NCI-H748 (cell line): ENCODE measurements around the gene ZNF236.
A peak's percentile ranks its signal among the peaks of the same experiment; 100 is the strongest.
"Not testable (repeated sequence)": the region's sequence is repeated elsewhere in the genome, so short reads cannot be mapped to it uniquely, and the experiment has no call there.

Experiments used
- DNase-seq: peaks from one replicate; lab custom pipeline; 2025; ENCODE audit not compliant: unreplicated experiment; lab: John Stamatoyannopoulos, UW

The ZNF236 gene

GRCh38 chr18:76822506-76823160 lies at the start of gene ZNF236:
Gene ZNF236, plus strand, starts transcription at chr18:76822557. Its CDS starts 51 bp downstream, at chr18:76822608.
- DNase-seq, result peak; percentile 90

- no peak for DNase-seq
These were observed 49.7 kb upstream of the ZNF236 start for GRCh38 chr18:76772665-76773064.

- DNase-seq, result not testable (repeated sequence)
These were observed 45.3 kb upstream of the ZNF236 start for GRCh38 chr18:76777036-76777435.

- no peak for DNase-seq
These were observed 38.4 kb upstream of the ZNF236 start for GRCh38 chr18:76783786-76784484.

DNA sequence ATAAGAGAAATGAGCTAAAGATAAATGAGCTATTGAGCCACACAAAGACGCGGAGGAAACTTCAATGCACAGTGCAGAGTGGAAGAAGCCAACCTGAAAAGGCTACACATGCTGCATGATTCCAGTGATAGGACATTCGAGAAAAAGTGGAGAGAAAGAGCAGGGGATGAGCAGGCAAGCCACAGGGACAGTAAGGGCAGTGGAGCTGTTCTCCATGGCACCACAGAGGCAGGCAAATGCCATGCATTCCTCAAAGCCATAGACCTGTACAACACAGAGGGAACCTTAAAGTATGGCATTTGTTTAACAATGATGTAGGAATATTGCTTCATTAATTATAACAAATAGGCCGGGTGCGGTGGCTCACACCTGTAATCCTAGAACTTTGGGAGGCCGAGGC lies 36.5 kb upstream of the ZNF236 start:
- no peak for DNase-seq

DNA sequence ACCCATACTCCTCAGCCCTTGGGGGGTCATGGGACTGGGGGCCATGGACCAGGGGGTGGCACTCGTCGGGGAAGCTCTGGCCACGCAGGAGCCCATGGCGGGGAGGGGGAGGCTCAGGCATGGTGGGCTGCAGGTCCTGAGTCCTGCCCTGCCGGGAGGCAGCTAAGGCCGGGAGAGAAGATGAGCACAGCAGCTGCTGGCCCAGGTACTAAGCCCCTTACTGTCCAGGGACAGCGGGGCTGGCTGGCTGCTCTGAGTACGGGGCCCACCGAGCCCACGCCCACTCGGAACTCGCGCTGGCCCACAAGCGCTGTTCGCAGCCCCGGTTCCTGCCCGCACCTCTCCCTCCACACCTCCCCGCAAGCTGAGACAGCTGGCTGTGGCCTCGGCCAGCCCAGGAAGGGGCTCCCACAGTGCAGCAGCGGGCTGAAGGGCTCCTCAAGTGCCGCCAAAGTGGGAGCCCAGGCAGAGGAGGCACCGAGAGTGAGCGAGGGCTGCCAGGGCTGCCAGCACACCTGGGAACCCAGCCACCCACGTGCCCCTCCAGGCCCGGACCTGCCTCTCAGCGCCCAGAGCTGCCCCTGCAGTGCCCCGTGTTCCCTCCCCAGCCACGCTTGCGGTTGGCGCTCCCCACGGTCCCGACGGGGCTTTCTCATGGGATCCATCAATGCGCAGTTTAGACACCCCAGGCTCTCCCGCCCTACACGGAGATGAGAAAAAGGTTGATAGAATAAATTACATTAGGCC lies 33.6 kb upstream of the ZNF236 start:
- no peak for DNase-seq

GRCh38 chr18:76791106-76791505 lies 31.3 kb upstream of the ZNF236 start:
- DNase-seq, result no peak

- DNase-seq, result no peak
These were observed 30.7 kb upstream of the ZNF236 start for GRCh38 chr18:76791642-76792041.

DNA sequence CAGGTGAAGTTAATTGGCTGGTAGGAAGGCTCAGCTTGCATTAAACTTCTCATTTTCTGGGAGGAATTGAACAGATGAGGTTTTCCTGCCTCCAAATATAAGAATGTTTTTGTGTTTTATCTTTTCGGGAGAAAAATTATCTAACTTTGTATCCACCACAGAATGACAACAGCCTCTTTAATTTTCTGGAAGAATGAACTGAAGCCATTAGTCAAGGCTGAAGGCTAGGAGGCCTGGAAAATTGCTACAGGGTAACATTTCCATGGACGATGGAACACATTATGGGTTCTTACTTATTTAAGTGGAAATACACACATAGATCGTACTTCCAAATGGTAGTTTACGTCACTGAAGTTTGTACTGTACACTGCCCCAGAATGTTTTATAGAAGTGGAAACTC lies 28.0 kb upstream of the ZNF236 start:
- no peak for DNase-seq

DNA sequence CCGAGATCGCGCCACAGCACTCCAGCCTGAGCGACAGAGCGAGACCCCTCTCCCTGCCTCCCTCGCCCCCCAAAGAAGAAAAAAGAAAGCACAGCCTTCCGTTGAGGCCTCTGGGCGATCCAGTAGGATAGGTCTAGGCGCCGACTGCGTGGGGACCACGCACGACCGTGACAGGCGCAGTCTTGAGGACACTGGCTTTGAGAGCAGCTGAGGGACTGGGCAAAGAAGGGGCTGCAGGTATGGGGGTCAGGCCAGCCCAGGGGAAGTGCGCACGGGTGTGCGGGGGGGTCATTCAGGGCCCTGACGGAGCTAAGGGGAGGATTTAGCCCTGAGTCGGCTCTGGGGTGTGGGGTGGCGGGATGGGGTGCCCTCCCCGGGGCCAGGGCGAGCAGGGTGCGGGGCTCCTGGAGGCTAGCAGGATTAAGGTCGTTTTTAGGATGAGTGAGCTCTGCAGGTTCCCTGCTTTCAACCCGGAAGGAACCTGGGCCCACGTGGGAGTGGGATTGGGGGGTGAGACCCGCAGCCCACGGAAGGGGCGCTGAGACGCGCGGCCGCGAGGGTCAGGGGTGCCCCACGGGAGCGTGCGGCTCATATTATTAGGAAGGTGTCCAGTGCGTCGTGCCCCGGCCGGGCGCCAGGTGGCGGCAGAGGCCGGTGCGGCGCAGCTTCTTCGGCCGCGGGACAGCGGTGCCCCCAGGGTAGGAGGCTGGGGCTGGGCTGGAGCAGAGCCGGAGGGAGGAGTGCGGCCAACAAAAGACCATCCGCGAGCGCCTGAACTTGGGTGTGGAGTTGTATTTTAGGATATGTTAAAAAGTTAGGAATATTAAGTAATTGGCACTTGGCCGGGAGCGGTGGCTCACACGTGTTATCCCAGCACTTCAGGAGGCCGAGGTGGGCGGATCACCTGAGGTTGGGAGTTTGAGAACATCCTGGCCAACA lies 20.5 kb upstream of the ZNF236 start:
- DNase-seq, result peak; percentile 66

DNA sequence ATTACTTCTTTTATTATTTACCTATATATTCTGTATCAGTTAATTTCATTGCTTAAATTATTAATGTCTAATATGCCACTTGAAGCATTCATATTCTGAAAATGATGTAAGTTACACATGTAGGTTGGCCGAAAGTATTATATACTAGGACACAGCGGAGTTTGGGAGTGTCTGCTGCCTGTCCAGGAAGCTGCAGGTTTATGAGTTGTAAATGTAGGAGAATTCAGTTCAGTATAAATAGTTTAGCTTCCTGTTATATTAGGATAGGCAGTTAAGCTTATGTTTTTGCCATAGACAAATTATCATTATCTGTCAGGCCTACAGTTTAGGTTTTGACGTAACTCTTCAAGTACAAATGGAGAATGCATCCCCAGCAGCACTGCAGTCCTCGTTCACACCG lies 18.9 kb upstream of the ZNF236 start:
- no peak for DNase-seq

- DNase-seq, result peak; percentile 83
These were observed 18.5 kb upstream of the ZNF236 start for GRCh38 chr18:76803814-76804213.

DNA sequence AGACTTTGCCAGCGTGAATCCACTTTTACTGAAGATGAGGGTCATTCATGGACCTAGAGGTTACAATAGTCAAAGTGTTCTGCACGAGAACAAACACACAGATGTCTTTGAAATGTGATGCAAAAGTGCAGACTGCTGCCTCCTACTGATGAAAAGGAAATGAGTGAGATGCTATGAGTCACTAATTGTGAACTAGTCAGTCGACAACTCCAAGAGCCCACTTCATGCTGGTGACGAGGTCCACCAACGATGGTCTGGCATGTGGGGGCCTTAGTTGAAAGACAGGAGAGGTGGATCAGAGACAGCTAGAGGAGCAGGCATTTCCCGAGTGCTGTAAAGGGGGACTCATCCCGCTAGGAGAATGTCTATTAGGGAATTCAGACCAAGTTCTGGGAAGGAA lies 17.1 kb upstream of the ZNF236 start:
- DNase-seq, result no peak

GRCh38 chr18:76806301-76806700 lies 16.1 kb upstream of the ZNF236 start:
- DNase-seq, result no peak

GRCh38 chr18:76808561-76808960 lies 13.8 kb upstream of the ZNF236 start:
- DNase-seq, result no peak

- DNase-seq, result not testable (repeated sequence)
These were observed 10.8 kb upstream of the ZNF236 start for GRCh38 chr18:76811530-76811929.

DNA sequence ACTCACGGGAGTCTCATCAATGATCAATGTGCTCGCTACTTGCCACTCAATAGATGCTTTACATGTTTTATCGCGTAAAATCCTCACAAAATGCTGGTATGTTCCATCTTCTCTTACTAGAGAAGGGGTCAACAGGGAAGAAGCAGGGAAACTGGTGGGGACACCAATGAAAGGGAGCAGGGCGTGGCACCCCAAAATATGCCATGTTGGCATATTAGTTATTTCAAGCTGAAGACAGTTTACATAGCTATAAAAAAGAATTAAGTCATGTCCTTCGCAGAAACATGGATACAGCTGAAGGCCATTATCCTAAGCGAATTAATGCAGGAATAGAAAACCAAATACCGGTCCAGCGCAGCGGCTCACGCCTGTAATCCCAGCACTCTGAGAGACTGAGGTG lies 8.1 kb upstream of the ZNF236 start:
- DNase-seq, result no peak

DNA sequence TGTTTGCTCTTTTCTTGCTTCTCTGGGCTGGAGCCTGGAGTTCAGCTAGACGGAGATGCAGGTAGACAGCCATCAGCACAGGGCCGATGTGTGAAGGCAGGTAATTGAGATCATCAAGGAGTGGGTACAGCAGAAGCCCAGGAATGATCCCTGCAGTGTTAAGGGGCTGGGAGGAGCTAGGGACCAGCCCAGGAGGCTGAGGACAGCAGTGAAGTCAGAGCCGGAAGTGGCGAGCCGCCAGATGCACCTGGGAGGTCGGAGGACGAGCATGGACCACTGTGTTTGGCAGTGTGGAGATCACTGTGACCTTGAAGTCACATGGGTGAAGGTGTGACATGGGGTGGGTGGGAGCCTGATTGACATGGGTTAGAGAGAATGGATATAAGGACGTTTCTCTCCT lies 6.2 kb upstream of the ZNF236 start:
- no peak for DNase-seq

DNA sequence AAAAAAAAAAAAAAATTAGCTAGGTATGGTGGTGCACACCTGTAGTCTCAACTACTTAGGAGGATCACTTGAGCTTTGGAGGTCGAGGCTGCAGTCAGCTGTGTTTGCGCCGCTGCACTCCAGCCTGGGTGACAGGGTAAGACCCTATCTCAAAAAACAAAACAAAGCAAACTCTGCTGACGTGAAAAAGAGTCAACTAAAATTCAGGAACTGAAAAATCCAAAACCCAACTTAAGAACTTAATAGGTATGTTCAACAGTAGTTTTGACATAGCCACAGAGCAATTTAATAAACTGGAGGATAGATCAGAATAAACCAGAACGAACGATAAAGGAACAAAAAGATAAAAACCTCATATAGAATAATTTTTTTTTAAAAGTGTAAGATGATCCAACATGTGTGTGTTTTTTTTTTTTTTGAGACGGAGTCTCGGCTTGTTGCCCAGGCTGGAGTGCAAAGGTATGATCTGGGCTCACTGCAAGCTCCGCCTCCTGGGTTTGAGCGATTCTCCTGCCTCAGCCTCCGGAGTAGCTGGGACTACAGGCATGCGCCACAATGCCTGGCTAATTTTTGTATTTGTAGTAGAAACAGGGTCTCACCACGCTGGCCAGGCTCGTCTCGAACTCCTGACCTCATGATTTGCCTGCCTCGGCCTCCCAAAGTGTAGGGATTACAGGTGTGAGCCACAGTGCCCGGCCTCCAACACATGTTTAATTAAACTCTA lies 4.3 kb upstream of the ZNF236 start:
- no peak for DNase-seq

GRCh38 chr18:76819411-76820136 lies 2.8 kb upstream of the ZNF236 start:
- DNase-seq, result no peak
